Ishikawa (cell line): ENCODE measurements around the gene FAM181A.

Source experiments
- CEBPB ChIP-seq: IDR thresholded peaks from 2 replicates; pipeline ENCODE4 v1.6.1; 2012
- CREB1 ChIP-seq: IDR thresholded peaks from 2 replicates; pipeline ENCODE4 v1.6.1; 2012; ENCODE audit warnings: low read depth
- EGR1 ChIP-seq: IDR thresholded peaks from 2 replicates; pipeline ENCODE4 v1.6.1; 2012
- EP300 ChIP-seq: IDR thresholded peaks from 2 replicates; pipeline ENCODE4 v1.6.1; 2012; ENCODE audit warnings: borderline replicate concordance
- FOXM1 ChIP-seq: IDR thresholded peaks from 2 replicates; pipeline ENCODE4 v1.6.1; 2012; ENCODE audit warnings: low read depth, borderline replicate concordance
- NFIC ChIP-seq: IDR thresholded peaks from 2 replicates; pipeline ENCODE4 v1.6.1; 2012
- RAD21 ChIP-seq: IDR thresholded peaks from 2 replicates; pipeline ENCODE4 v1.6.1; 2012; ENCODE audit warnings: low read depth
- TAF1 ChIP-seq: IDR thresholded peaks from 2 replicates; pipeline ENCODE4 v1.6.1; 2012; ENCODE audit warnings: low read depth, mild to moderate bottlenecking
- TCF12 ChIP-seq: IDR thresholded peaks from 2 replicates; pipeline ENCODE4 v1.6.1; 2012; ENCODE audit warnings: low read depth
- TEAD4 ChIP-seq: IDR thresholded peaks from 2 replicates; pipeline ENCODE4 v1.6.1; 2012
- YY1 ChIP-seq: IDR thresholded peaks from 2 replicates; pipeline ENCODE4 v1.6.1; 2012; ENCODE audit warnings: low read depth
- ZBTB7A ChIP-seq: IDR thresholded peaks from 2 replicates; pipeline ENCODE4 v1.6.1; 2012; ENCODE audit warnings: low read depth
- TF ChIP-seq, protein P1 (sequence below): IDR thresholded peaks from 2 replicates; pipeline ENCODE4 v1.6.1; 2012; ENCODE audit warnings: low read depth, mild to moderate bottlenecking
- TF ChIP-seq, protein P2 (sequence below): IDR thresholded peaks from 2 replicates; pipeline ENCODE4 v1.6.1; 2012
- TF ChIP-seq, protein P3 (sequence below): IDR thresholded peaks from 2 replicates; pipeline ENCODE4 v1.6.1; 2012

Gene FAM181A

DNA sequence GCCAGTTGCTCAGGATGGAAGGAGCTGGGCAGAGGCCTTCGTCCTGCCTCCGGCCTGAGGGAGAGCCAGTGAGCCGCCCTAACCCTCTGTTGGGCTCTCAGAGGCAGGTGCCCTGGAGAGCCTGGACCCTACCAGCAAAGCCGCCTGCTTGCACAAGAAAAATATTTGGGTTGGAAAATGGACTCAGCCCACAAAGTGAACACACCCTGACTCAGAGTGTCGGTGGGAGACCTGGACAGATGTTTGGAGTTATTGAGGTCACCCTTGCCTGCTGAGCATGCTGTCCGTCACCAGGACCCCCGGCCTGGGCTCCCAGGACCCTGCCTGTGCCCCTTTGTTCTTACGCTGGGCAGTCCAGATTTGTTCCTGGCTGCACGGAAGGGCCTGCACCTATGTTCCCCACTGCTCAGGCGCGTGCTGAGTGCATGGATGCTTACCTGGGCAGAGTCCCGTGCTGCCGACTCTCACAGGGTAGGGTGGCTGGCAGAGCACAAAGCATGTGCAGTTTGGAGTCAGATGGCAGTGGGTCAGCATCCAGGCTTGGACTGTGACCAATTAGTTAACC, 22.4 kb downstream of the FAM181A start:
- TF ChIP-seq, protein P1, sequence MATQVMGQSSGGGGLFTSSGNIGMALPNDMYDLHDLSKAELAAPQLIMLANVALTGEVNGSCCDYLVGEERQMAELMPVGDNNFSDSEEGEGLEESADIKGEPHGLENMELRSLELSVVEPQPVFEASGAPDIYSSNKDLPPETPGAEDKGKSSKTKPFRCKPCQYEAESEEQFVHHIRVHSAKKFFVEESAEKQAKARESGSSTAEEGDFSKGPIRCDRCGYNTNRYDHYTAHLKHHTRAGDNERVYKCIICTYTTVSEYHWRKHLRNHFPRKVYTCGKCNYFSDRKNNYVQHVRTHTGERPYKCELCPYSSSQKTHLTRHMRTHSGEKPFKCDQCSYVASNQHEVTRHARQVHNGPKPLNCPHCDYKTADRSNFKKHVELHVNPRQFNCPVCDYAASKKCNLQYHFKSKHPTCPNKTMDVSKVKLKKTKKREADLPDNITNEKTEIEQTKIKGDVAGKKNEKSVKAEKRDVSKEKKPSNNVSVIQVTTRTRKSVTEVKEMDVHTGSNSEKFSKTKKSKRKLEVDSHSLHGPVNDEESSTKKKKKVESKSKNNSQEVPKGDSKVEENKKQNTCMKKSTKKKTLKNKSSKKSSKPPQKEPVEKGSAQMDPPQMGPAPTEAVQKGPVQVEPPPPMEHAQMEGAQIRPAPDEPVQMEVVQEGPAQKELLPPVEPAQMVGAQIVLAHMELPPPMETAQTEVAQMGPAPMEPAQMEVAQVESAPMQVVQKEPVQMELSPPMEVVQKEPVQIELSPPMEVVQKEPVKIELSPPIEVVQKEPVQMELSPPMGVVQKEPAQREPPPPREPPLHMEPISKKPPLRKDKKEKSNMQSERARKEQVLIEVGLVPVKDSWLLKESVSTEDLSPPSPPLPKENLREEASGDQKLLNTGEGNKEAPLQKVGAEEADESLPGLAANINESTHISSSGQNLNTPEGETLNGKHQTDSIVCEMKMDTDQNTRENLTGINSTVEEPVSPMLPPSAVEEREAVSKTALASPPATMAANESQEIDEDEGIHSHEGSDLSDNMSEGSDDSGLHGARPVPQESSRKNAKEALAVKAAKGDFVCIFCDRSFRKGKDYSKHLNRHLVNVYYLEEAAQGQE = no peak
- TF ChIP-seq NFIC = no peak
- no peak for TF ChIP-seq YY1
- TF ChIP-seq TEAD4 = no peak
- TF ChIP-seq TAF1 = no peak
- no peak for TF ChIP-seq EP300
- TF ChIP-seq RAD21 = no peak
- no peak for TF ChIP-seq CREB1
- no peak for TF ChIP-seq EGR1
- TF ChIP-seq TCF12 = no peak
- no peak for TF ChIP-seq FOXM1
- TF ChIP-seq CEBPB = no peak
- no peak for TF ChIP-seq ZBTB7A
- TF ChIP-seq, protein P2, sequence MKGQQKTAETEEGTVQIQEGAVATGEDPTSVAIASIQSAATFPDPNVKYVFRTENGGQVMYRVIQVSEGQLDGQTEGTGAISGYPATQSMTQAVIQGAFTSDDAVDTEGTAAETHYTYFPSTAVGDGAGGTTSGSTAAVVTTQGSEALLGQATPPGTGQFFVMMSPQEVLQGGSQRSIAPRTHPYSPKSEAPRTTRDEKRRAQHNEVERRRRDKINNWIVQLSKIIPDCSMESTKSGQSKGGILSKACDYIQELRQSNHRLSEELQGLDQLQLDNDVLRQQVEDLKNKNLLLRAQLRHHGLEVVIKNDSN = no peak
- TF ChIP-seq, protein P3, sequence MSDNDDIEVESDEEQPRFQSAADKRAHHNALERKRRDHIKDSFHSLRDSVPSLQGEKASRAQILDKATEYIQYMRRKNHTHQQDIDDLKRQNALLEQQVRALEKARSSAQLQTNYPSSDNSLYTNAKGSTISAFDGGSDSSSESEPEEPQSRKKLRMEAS = no peak

DNA sequence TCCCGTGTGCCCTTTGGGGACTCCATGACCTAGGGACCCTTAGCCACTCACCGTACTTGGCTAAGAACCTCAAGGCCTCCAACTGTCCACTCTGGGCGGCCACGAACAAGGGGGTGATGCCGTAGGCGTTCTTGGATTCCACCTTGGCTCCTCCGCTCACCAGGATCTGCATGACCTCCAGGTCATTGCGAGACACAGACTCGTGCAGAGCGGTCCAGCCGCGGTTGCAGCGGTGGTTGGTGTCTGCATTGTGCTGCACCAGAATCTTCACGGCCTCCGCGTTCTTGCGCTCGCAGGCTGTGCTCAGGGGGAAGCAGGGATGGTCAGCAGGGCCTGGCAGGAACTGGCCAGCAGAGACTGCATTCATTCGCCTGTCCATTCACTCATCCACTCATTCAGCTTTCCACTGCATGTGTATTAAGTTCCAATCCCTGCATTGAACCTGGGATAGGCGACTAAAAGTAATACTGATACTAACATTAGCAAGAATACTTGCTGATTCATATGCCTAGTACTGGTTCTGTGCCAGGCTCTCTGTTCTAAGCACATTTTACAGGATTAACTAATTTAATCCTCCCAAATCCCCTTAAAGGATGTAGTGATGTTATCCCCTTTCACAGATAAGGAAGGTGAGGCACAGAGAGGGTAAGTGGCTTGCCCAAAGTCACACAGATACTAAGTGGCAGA, 23.9 kb downstream of the FAM181A start:
- TF ChIP-seq, protein P2 = no peak
- TF ChIP-seq, protein P1 = no peak
- TF ChIP-seq, protein P3 = no peak
- TF ChIP-seq EP300 (no peak), ZBTB7A (no peak), CEBPB (no peak), EGR1 (no peak), YY1 (no peak), TEAD4 (no peak), TAF1 (no peak), TCF12 (no peak), FOXM1 (no peak), RAD21 (no peak)

DNA sequence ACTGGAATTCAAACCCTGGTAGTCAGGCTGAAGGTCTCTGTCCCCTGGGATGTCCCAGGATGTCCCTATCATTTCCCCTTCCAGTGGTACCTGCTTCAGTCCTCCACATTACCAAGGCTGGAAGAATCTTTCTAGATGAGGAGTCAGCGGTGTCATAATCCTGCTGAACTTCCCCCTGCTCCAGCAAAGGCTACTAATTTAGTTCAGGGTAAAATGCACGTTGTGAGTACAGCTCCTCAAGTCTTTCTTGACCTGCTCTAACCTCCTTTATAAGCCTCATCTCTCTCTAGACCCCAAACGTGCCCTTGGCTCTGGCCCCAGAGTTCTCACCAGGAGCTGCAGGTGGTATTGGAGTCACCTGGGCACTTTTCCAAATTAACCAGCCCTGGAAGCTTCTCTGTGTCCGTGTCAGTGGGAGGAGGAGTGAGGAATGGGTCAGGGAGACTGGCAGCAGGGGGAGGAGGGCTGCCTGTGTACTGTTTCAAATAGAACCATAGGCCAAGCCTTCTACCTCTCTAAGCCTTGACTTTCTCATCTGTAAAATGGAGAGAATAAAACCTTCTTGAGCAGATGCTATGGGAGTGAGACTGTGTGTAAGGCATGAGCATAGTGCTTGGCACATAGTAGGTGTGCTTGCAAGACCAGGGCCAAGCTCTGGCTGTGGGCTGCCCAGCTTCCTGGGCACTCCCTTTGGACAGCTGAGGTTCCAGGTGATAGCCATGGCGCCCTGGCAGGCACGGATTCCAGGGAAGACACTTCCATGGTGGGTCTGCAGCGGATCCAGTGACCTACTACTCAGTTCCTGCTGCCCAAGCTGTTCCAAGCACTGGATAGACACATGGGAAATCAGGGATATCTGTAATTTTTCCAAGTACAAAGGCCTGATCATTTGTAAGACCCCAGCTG, 24.7 kb downstream of the FAM181A start:
- TF ChIP-seq NFIC (peak; percentile 85), FOXM1 (no peak), EP300 (peak; percentile 45; the same call in 1 of the 2 replicates), EGR1 (no peak), YY1 (no peak), TCF12 (0 out of 2 replicates have a peak, but pooled peaks have one; percentile 16)
- TF ChIP-seq, protein P2 = no peak
- TF ChIP-seq, protein P1 = no peak
- TF ChIP-seq, protein P3 = no peak
